ENCODE data around the gene ZMIZ1. TPM values are rescaled to one million over a fixed set of nuclear protein-coding genes. Genes with fewer than 3 reads are reported as not detected.

The ZMIZ1 gene
- total and polyA plus RNA-seq, 12 donors = 6.6 to 113 (median 55.1) TPM

GRCh38 chr10:79148452-79149344 is 79.9 kb downstream of the ZMIZ1 start:
- H3K4me3 ChIP-seq = no peak overlapping the region
- WGBS, 4 donors = 24 to 40% (median 33%) methylated on average over 4 to 16 of the region's 16 CpGs
- intact Hi-C loops (cut with DNase I) = no loop called here
- peaks cover 82 to 96% of the 10 kb centered on the region in 2 donors for H3K4me1 ChIP-seq (replicated peaks in 1 of 2)
- peak overlapping the region; percentile 79 to 96 (median 89) for H3K27ac ChIP-seq
- TF ChIP-seq, protein P1, sequence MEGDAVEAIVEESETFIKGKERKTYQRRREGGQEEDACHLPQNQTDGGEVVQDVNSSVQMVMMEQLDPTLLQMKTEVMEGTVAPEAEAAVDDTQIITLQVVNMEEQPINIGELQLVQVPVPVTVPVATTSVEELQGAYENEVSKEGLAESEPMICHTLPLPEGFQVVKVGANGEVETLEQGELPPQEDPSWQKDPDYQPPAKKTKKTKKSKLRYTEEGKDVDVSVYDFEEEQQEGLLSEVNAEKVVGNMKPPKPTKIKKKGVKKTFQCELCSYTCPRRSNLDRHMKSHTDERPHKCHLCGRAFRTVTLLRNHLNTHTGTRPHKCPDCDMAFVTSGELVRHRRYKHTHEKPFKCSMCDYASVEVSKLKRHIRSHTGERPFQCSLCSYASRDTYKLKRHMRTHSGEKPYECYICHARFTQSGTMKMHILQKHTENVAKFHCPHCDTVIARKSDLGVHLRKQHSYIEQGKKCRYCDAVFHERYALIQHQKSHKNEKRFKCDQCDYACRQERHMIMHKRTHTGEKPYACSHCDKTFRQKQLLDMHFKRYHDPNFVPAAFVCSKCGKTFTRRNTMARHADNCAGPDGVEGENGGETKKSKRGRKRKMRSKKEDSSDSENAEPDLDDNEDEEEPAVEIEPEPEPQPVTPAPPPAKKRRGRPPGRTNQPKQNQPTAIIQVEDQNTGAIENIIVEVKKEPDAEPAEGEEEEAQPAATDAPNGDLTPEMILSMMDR (IDR thresholded peaks at IDR 0.05) = no peak
- peak in 1 of 2 donors; percentile 52 for TF ChIP-seq POLR2A (IDR thresholded peaks at IDR 0.05)
- H3K36me3 ChIP-seq (replicated peaks in 1 of 2) = no peaks in the 10 kb centered on the region
- no peaks in the 10 kb centered on the region for H3K9me3 ChIP-seq (replicated peaks in 1 of 3)
- DNase-seq = peak; percentile 71 to 92 (median 86)
- no peaks in the 10 kb centered on the region for H3K27me3 ChIP-seq

GRCh38 chr10:79149345-79149661 is 80.5 kb downstream of the ZMIZ1 start:
- 67 to 74% (median 69%) methylated on average over 2 to 3 of the region's 3 CpGs; no CpG with 5 or more reads in 1 of the 4 donors for WGBS, 4 donors
- H3K4me3 ChIP-seq = no peak overlapping the region
- intact Hi-C loops (cut with DNase I) = no loop called here

GRCh38 chr10:79149662-79150443 is 81.1 kb downstream of the ZMIZ1 start:
- WGBS, 4 donors = 14 to 32% (median 24%) methylated on average over 7 to 27 of the region's 27 CpGs
- intact Hi-C loops (cut with DNase I) = no loop called here
- H3K4me1 ChIP-seq (replicated peaks in 1 of 2) = peaks cover 86 to 100% of the 10 kb centered on the region in 2 donors
- DNase-seq = peak; percentile 75 to 94 (median 90)
- no peaks in the 10 kb centered on the region for H3K27me3 ChIP-seq
- TF ChIP-seq, protein P1 (IDR thresholded peaks at IDR 0.05) = no peak
- TF ChIP-seq POLR2A (IDR thresholded peaks at IDR 0.05) = no peak
- H3K4me3 ChIP-seq = no peak overlapping the region
- no peaks in the 10 kb centered on the region for H3K36me3 ChIP-seq (replicated peaks in 1 of 2)
- peak overlapping the region; percentile 79 to 96 (median 89) for H3K27ac ChIP-seq
- H3K9me3 ChIP-seq (replicated peaks in 1 of 3) = no peaks in the 10 kb centered on the region

More at GRCh38 chr10:79149345-79149661, 80.5 kb downstream of the ZMIZ1 start:
- Histone ChIP-seq H3K4me1 (replicated peaks in 1 of 2) (peaks cover 86 to 100% of the 10 kb centered on the region in 2 donors), H3K27me3 (no peaks in the 10 kb centered on the region), H3K9me3 (replicated peaks in 1 of 3) (no peaks in the 10 kb centered on the region), H3K36me3 (replicated peaks in 1 of 2) (no peaks in the 10 kb centered on the region), H3K27ac (peak overlapping the region; percentile 79 to 96 (median 89))
- no peak for TF ChIP-seq POLR2A (IDR thresholded peaks at IDR 0.05)
- TF ChIP-seq, protein P1 (IDR thresholded peaks at IDR 0.05) = no peak
- no peak for DNase-seq

DNA sequence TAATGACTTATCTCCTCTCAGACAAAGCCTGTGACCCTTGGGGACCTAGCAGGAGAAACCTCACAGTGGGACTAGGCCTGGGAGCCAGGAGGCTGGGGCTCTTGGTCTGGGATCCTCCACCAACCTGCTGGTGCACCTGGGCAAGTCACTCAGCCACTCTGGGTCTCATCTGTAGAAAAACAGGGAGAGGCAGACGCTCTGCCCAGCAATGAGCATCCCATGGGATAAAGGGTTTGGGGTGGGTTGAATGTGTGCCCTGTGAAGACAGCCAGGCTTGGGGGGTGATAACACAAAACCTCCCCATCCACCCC is 81.6 kb downstream of the ZMIZ1 start:
- Histone ChIP-seq H3K27me3 (no peaks in the 10 kb centered on the region), H3K4me1 (replicated peaks in 1 of 2) (peaks cover 86 to 100% of the 10 kb centered on the region in 2 donors), H3K9me3 (replicated peaks in 1 of 3) (no peaks in the 10 kb centered on the region), H3K4me3 (no peak overlapping the region), H3K36me3 (replicated peaks in 1 of 2) (no peaks in the 10 kb centered on the region), H3K27ac (peak overlapping the region in 4 of 5 donors; percentile 85 to 96 (median 92))
- 64 to 86% (median 69%) methylated on average over 1 of the region's 1 CpG for WGBS, 4 donors
- intact Hi-C loops (cut with DNase I) = no loop called here
- no peak for DNase-seq
- TF ChIP-seq, protein P1 (IDR thresholded peaks at IDR 0.05) = no peak
- no peak for TF ChIP-seq POLR2A (IDR thresholded peaks at IDR 0.05)

Measured in adrenal gland (tissue), 12 donors.